HL-60 (cell line): ENCODE measurements around the gene EPM2AIP1.

Experiments
- DNase-seq, 2 experiments: peaks; one replicate each; pipeline ENCODE4 v3.0.0-alpha.2; 2010 to 2020; ENCODE audit warnings: low read depth in 1 of 2, low spot score in 1 of 2
- H3K27ac ChIP-seq: fragments of 250-450 bp; sonication (Bioruptor Pico); replicated peaks from 2 replicates; pipeline ENCODE4 v1.5.1; 2020; ENCODE audit warnings: mild to moderate bottlenecking, moderate library complexity
- H3K27me3 ChIP-seq: fragments of 250-450 bp; sonication (Bioruptor Pico); 2 replicates; pipeline ENCODE4 v1.5.1; 2021; ENCODE audit warnings: mild to moderate bottlenecking, moderate library complexity; ENCODE audit not compliant: insufficient read depth, poor library complexity, severe bottlenecking
- H3K4me3 ChIP-seq: replicated peaks from 2 replicates; pipeline ENCODE4 v1.5.1; 2011; ENCODE audit warnings: mild to moderate bottlenecking, control low read depth, low read length; ENCODE audit not compliant: insufficient read depth
- CTCF ChIP-seq: IDR thresholded peaks from one replicate; pipeline ENCODE4 v1.5.1; 2011; ENCODE audit warnings: low read length, control low read depth, inconsistent platforms; ENCODE audit not compliant: insufficient read depth
- GABPA ChIP-seq: IDR thresholded peaks from 2 replicates; pipeline ENCODE4 v1.6.1; 2012; ENCODE audit warnings: low read depth
- POLR2AphosphoS5 ChIP-seq: IDR thresholded peaks from 2 replicates; pipeline ENCODE4 v1.6.1; 2012; ENCODE audit warnings: low read depth
- REST ChIP-seq: IDR thresholded peaks from 2 replicates; pipeline ENCODE4 v1.6.1; 2012; ENCODE audit warnings: low read depth; ENCODE audit not compliant: insufficient replicate concordance
- SPI1 ChIP-seq: IDR thresholded peaks from 2 replicates; pipeline ENCODE4 v1.6.1; 2012; ENCODE audit warnings: low read depth, mild to moderate bottlenecking, borderline replicate concordance

EPM2AIP1 gene

GRCh38 chr3:37029111-37029510 lies 36.2 kb upstream of the EPM2AIP1 start:
- TF ChIP-seq REST = no peak
- TF ChIP-seq POLR2AphosphoS5 = no peak
- no peak for TF ChIP-seq SPI1
- no peak for TF ChIP-seq CTCF
- TF ChIP-seq GABPA = no peak
- H3K4me3 ChIP-seq = no peak overlapping the region
- H3K27me3 ChIP-seq = no peaks in the 10 kb centered on the region
- no peak overlapping the region for H3K27ac ChIP-seq
- DNase-seq = no peak

- TF ChIP-seq GABPA = no peak
- TF ChIP-seq SPI1 = no peak
- TF ChIP-seq CTCF = no peak
- TF ChIP-seq POLR2AphosphoS5 = no peak
- no peak for TF ChIP-seq REST
- DNase-seq = no peak
- H3K27ac ChIP-seq = no peak overlapping the region
- no peak overlapping the region for H3K4me3 ChIP-seq
- H3K27me3 ChIP-seq = no peaks in the 10 kb centered on the region
Measured at GRCh38 chr3:37028329-37028728, 35.4 kb upstream of the EPM2AIP1 start.

- H3K27ac ChIP-seq = no peak overlapping the region
- H3K27me3 ChIP-seq = no peaks in the 10 kb centered on the region
- H3K4me3 ChIP-seq = no peak overlapping the region
- no peak for DNase-seq
- TF ChIP-seq CTCF (no peak), SPI1 (no peak), GABPA (no peak), POLR2AphosphoS5 (no peak), REST (no peak)
Measured at GRCh38 chr3:37026851-37027250, 33.9 kb upstream of the EPM2AIP1 start.
